HL-60 (cell line): ENCODE data around the gene RGMA.

Experiments
- DNase-seq, 2 experiments: peaks; one replicate each; pipeline ENCODE4 v3.0.0-alpha.2; 2010 to 2020; ENCODE audit warnings: low read depth in 1 of 2, low spot score in 1 of 2
- H3K27ac ChIP-seq: fragments of 250-450 bp; sonication (Bioruptor Pico); replicated peaks from 2 replicates; pipeline ENCODE4 v1.5.1; 2020; ENCODE audit warnings: mild to moderate bottlenecking, moderate library complexity
- H3K27me3 ChIP-seq: fragments of 250-450 bp; sonication (Bioruptor Pico); 2 replicates; pipeline ENCODE4 v1.5.1; 2021; ENCODE audit warnings: mild to moderate bottlenecking, moderate library complexity; ENCODE audit not compliant: insufficient read depth, poor library complexity, severe bottlenecking
- H3K4me3 ChIP-seq: replicated peaks from 2 replicates; pipeline ENCODE4 v1.5.1; 2011; ENCODE audit warnings: mild to moderate bottlenecking, control low read depth, low read length; ENCODE audit not compliant: insufficient read depth
- GABPA ChIP-seq: IDR thresholded peaks from 2 replicates; pipeline ENCODE4 v1.6.1; 2012; ENCODE audit warnings: low read depth
- POLR2AphosphoS5 ChIP-seq: IDR thresholded peaks from 2 replicates; pipeline ENCODE4 v1.6.1; 2012; ENCODE audit warnings: low read depth
- SPI1 ChIP-seq: IDR thresholded peaks from 2 replicates; pipeline ENCODE4 v1.6.1; 2012; ENCODE audit warnings: low read depth, mild to moderate bottlenecking, borderline replicate concordance
- TF ChIP-seq, protein P1 (sequence below): IDR thresholded peaks from one replicate; pipeline ENCODE4 v1.5.1; 2011; ENCODE audit warnings: low read length, control low read depth, inconsistent platforms; ENCODE audit not compliant: insufficient read depth
- TF ChIP-seq, protein P2 (sequence below): IDR thresholded peaks from 2 replicates; pipeline ENCODE4 v1.6.1; 2012; ENCODE audit warnings: low read depth; ENCODE audit not compliant: insufficient replicate concordance

The RGMA gene

DNA sequence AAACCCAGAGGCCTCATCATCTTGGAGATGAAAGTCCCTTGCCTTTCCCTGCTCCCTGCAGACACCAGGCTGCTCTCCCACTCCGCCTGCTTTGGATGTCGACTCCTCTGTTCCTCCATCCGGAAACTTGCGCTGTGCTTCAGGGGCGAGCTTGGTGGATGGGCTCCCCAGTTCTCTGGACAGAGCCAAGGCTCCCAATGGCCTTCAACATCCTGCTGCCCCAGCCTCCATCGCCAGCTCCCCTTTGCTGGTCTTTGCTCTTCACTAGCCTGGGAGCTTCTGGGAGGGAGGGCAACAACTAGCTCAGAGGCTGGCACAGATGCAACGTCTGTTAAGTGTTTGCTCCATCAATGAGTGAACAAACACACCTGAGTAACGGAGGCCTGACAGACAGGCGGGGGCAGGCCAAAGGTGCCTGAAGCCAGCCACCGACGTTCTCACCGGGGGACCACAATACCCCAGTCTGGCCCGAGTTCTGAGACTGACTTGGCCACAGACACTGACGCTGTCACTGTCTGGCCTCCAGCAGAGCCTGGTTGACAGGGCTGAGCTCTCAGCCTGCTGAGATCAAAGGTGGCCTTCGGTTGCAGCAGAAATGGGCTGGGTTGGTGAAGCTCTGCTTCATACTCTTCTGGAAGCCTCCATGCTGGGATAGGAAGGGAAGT is 39.0 kb downstream of the RGMA start:
- DNase-seq: no peak
- TF ChIP-seq POLR2AphosphoS5 (no peak), SPI1 (no peak), GABPA (no peak)
- TF ChIP-seq, protein P1, sequence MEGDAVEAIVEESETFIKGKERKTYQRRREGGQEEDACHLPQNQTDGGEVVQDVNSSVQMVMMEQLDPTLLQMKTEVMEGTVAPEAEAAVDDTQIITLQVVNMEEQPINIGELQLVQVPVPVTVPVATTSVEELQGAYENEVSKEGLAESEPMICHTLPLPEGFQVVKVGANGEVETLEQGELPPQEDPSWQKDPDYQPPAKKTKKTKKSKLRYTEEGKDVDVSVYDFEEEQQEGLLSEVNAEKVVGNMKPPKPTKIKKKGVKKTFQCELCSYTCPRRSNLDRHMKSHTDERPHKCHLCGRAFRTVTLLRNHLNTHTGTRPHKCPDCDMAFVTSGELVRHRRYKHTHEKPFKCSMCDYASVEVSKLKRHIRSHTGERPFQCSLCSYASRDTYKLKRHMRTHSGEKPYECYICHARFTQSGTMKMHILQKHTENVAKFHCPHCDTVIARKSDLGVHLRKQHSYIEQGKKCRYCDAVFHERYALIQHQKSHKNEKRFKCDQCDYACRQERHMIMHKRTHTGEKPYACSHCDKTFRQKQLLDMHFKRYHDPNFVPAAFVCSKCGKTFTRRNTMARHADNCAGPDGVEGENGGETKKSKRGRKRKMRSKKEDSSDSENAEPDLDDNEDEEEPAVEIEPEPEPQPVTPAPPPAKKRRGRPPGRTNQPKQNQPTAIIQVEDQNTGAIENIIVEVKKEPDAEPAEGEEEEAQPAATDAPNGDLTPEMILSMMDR: no peak
- TF ChIP-seq, protein P2, sequence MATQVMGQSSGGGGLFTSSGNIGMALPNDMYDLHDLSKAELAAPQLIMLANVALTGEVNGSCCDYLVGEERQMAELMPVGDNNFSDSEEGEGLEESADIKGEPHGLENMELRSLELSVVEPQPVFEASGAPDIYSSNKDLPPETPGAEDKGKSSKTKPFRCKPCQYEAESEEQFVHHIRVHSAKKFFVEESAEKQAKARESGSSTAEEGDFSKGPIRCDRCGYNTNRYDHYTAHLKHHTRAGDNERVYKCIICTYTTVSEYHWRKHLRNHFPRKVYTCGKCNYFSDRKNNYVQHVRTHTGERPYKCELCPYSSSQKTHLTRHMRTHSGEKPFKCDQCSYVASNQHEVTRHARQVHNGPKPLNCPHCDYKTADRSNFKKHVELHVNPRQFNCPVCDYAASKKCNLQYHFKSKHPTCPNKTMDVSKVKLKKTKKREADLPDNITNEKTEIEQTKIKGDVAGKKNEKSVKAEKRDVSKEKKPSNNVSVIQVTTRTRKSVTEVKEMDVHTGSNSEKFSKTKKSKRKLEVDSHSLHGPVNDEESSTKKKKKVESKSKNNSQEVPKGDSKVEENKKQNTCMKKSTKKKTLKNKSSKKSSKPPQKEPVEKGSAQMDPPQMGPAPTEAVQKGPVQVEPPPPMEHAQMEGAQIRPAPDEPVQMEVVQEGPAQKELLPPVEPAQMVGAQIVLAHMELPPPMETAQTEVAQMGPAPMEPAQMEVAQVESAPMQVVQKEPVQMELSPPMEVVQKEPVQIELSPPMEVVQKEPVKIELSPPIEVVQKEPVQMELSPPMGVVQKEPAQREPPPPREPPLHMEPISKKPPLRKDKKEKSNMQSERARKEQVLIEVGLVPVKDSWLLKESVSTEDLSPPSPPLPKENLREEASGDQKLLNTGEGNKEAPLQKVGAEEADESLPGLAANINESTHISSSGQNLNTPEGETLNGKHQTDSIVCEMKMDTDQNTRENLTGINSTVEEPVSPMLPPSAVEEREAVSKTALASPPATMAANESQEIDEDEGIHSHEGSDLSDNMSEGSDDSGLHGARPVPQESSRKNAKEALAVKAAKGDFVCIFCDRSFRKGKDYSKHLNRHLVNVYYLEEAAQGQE: no peak
- no peak overlapping the region for H3K4me3 ChIP-seq
- H3K27ac ChIP-seq: no peak overlapping the region
- no peaks in the 10 kb centered on the region for H3K27me3 ChIP-seq

DNA sequence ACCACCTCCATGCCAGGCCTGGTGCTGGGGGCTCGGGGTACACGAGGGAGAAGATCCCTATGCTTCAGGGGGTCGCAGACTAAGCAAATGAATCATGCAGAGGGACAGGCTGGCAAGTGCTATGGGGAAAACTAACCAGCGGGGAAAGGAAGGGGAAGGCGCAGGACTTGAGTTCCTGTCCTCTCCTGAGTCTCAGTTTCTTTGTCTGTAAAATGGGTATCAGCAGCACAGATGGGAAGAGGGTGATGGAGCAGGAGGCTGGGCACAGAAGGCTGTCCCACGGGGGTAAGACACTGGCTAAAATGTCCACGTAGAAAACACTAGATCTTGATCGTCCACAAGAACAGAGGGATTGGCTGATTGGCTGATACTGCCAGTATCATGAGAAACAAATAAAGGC is 39.8 kb downstream of the RGMA start:
- no peak overlapping the region for H3K27ac ChIP-seq
- TF ChIP-seq, protein P2: no peak
- TF ChIP-seq SPI1: no peak
- TF ChIP-seq, protein P1: no peak
- no peak for TF ChIP-seq GABPA
- TF ChIP-seq POLR2AphosphoS5: no peak

DNA sequence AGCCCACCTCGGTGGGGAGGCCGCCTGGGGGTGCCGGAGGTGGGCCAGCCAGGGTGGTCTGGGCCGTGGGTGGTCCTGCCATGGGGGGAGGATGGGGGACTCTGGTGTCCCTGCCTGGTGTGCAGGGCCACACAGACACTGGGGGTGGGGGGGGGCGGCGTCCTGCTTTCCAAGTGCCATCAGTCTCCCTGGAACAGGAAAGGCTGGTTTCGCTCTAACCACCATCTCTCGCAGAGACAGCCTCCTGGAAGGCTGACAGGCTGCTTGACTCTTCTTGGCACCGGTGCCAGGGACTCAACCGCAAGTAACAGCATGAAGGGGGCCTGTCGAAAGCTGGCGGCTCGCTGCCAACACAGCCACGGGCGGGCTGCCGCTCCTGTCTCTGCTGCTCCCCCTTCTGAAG is 40.3 kb downstream of the RGMA start:
- no peak overlapping the region for H3K4me3 ChIP-seq
- H3K27ac ChIP-seq: no peak overlapping the region
- DNase-seq: peak in 1 of 2 experiments; percentile 12
- TF ChIP-seq, protein P1: no peak
- TF ChIP-seq SPI1: no peak
- no peak for TF ChIP-seq GABPA
- TF ChIP-seq, protein P2: no peak
- no peak for TF ChIP-seq POLR2AphosphoS5
- no peaks in the 10 kb centered on the region for H3K27me3 ChIP-seq

More for the DNA sequence above, 39.8 kb downstream of the RGMA start:
- no peaks in the 10 kb centered on the region for H3K27me3 ChIP-seq
- no peak overlapping the region for H3K4me3 ChIP-seq
- DNase-seq: no peak
